GM20000 (cell line): ENCODE results near the gene VSIG10.
"Not testable (repeated sequence)": the region's sequence is repeated elsewhere in the genome, so short reads cannot be mapped to it uniquely, and the experiment has no call there.

Source experiments
- DNase-seq: peaks from one replicate; pipeline ENCODE4 v3.0.0; 2012; ENCODE audit warnings: low spot score
- TF ChIP-seq, protein P1 (sequence below): IDR thresholded peaks from 2 replicates; pipeline ENCODE4 v1.5.1; 2012; ENCODE audit warnings: mild to moderate bottlenecking, control low read depth; ENCODE audit errors: extremely low read depth, missing control alignments

Gene VSIG10

DNA sequence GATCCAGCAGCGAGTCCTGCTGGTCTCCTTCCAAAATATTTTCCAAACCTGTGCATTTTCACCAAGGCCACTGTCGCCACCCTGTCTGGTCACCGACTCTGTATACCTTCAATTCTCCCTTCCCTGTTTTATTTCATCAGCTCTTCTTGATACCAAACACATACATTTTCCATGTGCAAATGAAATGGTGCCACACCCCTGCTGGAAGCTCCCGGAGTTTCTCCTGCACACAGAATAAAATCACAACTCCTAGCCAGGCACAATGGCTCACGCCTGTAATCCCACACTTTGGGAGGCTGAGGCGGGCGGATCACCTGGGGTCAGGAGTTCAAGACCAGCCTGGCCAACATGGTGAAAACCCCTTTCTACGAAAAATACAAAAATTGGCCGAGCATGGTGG lies 14.0 kb downstream of the VSIG10 start:
- DNase-seq = no peak
- TF ChIP-seq, protein P1, sequence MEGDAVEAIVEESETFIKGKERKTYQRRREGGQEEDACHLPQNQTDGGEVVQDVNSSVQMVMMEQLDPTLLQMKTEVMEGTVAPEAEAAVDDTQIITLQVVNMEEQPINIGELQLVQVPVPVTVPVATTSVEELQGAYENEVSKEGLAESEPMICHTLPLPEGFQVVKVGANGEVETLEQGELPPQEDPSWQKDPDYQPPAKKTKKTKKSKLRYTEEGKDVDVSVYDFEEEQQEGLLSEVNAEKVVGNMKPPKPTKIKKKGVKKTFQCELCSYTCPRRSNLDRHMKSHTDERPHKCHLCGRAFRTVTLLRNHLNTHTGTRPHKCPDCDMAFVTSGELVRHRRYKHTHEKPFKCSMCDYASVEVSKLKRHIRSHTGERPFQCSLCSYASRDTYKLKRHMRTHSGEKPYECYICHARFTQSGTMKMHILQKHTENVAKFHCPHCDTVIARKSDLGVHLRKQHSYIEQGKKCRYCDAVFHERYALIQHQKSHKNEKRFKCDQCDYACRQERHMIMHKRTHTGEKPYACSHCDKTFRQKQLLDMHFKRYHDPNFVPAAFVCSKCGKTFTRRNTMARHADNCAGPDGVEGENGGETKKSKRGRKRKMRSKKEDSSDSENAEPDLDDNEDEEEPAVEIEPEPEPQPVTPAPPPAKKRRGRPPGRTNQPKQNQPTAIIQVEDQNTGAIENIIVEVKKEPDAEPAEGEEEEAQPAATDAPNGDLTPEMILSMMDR = no peak

DNA sequence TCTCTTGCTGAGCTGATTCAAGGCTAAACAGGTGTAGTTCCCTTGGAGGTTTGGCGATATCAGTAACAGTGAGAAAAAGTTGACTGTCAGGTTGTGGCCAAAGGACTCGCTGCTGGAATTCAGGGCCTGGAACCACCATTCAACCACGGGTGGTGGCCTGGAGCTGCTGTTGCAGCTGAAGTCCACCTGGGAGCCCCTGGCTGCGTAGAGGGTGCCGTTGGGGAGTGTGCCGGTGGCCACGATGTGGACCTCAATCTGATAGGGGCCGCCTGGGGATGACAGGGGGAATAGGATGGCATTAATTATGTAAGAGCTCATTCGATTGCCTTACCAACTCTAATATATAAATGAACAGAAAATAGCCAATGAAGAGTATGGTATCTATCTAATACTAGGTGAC lies 21.6 kb downstream of the VSIG10 start:
- no peak for DNase-seq
- TF ChIP-seq, protein P1 = no peak

GRCh38 chr12:118081521-118081920 lies 22.3 kb downstream of the VSIG10 start:
- DNase-seq = not testable (repeated sequence)

- TF ChIP-seq, protein P1 = no peak
- no peak for DNase-seq
These were observed 30.0 kb downstream of the VSIG10 start for GRCh38 chr12:118073768-118074167.

GRCh38 chr12:118070650-118071049 lies 33.2 kb downstream of the VSIG10 start:
- TF ChIP-seq, protein P1 = no peak

DNA sequence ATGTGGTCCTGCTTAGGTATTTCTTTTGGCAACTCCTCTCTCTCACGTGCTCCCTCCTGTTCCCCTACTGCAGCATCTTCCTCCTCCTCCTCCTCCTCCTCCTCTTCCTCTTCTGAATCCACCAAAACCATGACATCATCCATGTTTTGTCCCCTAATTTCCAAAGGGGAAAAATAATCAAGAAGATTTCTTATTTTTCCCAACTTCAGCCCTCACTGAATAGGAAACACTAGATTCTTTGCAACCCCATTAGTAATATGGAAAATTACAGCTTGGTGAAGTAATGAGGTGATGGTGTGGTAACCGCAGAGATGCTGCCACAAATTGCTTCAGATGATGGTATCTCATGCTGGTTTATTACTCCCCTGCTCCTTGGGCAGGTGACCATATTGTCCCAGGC lies 35.4 kb downstream of the VSIG10 start:
- TF ChIP-seq, protein P1 = no peak
- DNase-seq = no peak

More at GRCh38 chr12:118070650-118071049, 33.2 kb downstream of the VSIG10 start:
- DNase-seq = no peak

- DNase-seq = no peak
- TF ChIP-seq, protein P1 = no peak
These were observed 38.4 kb downstream of the VSIG10 start for GRCh38 chr12:118065380-118065779.

DNA sequence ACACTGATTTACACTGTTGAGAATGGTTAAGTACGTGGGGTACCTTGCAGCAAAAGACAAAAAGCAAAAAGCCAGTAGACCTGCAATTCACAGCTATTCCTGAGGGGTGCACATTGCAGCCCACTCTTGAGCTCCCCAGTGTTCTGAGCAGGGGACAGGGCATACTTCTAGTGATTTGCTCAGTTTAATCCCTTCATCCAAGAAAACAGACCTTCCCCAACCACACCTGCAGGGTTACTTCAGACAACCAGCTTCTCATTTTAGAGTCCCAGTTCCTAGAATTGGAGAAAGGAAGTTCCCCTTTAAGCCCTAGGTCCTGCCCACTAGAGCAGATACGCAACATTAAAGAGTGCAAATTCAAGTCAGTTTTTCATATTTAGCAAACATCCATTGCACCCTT lies 39.2 kb downstream of the VSIG10 start:
- TF ChIP-seq, protein P1 = no peak
- DNase-seq = peak; percentile 46
